ENCODE results near the gene ZNF365.

The ZNF365 gene

GRCh38 chr10:62422068-62422590 is 48.0 kb downstream of the ZNF365 start:
- H3K79me2 ChIP-seq: no peaks in the 10 kb centered on the region
- H3K4me1 ChIP-seq: no peaks in the 10 kb centered on the region
- H3K27ac ChIP-seq: no peak overlapping the region
- no peak overlapping the region for H2AFZ ChIP-seq
- no peak overlapping the region for H3K4me2 ChIP-seq (ENCODE audit: low read length)
- H3K27me3 ChIP-seq (ENCODE audit: control insufficient read depth, insufficient read depth, low read length): no peaks in the 10 kb centered on the region
- no peaks in the 10 kb centered on the region for H3K9me3 ChIP-seq (ENCODE audit: control insufficient read depth, low read length)
- TF ChIP-seq, protein P1, sequence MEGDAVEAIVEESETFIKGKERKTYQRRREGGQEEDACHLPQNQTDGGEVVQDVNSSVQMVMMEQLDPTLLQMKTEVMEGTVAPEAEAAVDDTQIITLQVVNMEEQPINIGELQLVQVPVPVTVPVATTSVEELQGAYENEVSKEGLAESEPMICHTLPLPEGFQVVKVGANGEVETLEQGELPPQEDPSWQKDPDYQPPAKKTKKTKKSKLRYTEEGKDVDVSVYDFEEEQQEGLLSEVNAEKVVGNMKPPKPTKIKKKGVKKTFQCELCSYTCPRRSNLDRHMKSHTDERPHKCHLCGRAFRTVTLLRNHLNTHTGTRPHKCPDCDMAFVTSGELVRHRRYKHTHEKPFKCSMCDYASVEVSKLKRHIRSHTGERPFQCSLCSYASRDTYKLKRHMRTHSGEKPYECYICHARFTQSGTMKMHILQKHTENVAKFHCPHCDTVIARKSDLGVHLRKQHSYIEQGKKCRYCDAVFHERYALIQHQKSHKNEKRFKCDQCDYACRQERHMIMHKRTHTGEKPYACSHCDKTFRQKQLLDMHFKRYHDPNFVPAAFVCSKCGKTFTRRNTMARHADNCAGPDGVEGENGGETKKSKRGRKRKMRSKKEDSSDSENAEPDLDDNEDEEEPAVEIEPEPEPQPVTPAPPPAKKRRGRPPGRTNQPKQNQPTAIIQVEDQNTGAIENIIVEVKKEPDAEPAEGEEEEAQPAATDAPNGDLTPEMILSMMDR (IDR thresholded peaks at IDR 0.05): no peak
- H3K9ac ChIP-seq: no peak overlapping the region
- H3K36me3 ChIP-seq (ENCODE audit: control insufficient read depth, insufficient read depth, low read length): no peaks in the 10 kb centered on the region
- H3K4me3 ChIP-seq (ENCODE audit: low read depth, low read length): no peak overlapping the region

DNA sequence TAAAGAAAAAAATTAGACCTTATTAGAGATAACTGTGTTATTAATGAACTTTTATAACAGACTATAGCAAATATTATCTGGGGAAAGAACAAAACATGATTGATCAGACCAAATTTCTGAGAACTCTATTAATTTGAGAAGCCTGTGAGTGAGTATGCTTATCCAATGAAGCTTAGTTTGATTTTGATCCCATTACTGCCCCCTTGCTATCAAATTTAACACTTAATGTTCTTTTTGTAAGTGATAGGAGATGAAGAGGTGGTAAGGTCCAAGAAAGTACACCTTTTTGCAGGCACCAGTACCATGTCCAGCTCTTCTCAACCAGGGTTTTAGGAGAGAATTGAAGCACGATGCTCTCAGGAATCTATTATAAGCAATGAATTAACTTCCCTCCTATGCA is 49.9 kb downstream of the ZNF365 start:
- TF ChIP-seq, protein P1 (IDR thresholded peaks at IDR 0.05): no peak

GRCh38 chr10:62426086-62426485 is 51.9 kb downstream of the ZNF365 start:
- H3K4me2 ChIP-seq (ENCODE audit: low read length): no peak overlapping the region
- H3K36me3 ChIP-seq (ENCODE audit: control insufficient read depth, insufficient read depth, low read length): no peaks in the 10 kb centered on the region
- H3K4me1 ChIP-seq: no peaks in the 10 kb centered on the region
- H3K9ac ChIP-seq: no peak overlapping the region
- H3K27ac ChIP-seq: no peak overlapping the region
- H2AFZ ChIP-seq: no peak overlapping the region
- H3K27me3 ChIP-seq (ENCODE audit: control insufficient read depth, insufficient read depth, low read length): no peaks in the 10 kb centered on the region
- TF ChIP-seq, protein P1 (IDR thresholded peaks at IDR 0.05): no peak
- no peak overlapping the region for H3K4me3 ChIP-seq (ENCODE audit: low read depth, low read length)
- H3K9me3 ChIP-seq (ENCODE audit: control insufficient read depth, low read length): no peaks in the 10 kb centered on the region
- H3K79me2 ChIP-seq: no peaks in the 10 kb centered on the region

More for the DNA sequence above, 49.9 kb downstream of the ZNF365 start:
- H2AFZ ChIP-seq: no peak overlapping the region
- H3K4me1 ChIP-seq: no peaks in the 10 kb centered on the region
- no peak overlapping the region for H3K27ac ChIP-seq
- no peaks in the 10 kb centered on the region for H3K36me3 ChIP-seq (ENCODE audit: control insufficient read depth, insufficient read depth, low read length)
- no peaks in the 10 kb centered on the region for H3K9me3 ChIP-seq (ENCODE audit: control insufficient read depth, low read length)
- H3K4me2 ChIP-seq (ENCODE audit: low read length): no peak overlapping the region
- H3K4me3 ChIP-seq (ENCODE audit: low read depth, low read length): no peak overlapping the region
- no peaks in the 10 kb centered on the region for H3K27me3 ChIP-seq (ENCODE audit: control insufficient read depth, insufficient read depth, low read length)
- H3K9ac ChIP-seq: no peak overlapping the region
- H3K79me2 ChIP-seq: no peaks in the 10 kb centered on the region

- H3K79me2 ChIP-seq: no peaks in the 10 kb centered on the region
- H3K27me3 ChIP-seq (ENCODE audit: control insufficient read depth, insufficient read depth, low read length): no peaks in the 10 kb centered on the region
- H3K9me3 ChIP-seq (ENCODE audit: control insufficient read depth, low read length): no peaks in the 10 kb centered on the region
- no peak overlapping the region for H3K27ac ChIP-seq
- H2AFZ ChIP-seq: no peak overlapping the region
- no peak overlapping the region for H3K4me3 ChIP-seq (ENCODE audit: low read depth, low read length)
- TF ChIP-seq, protein P1 (IDR thresholded peaks at IDR 0.05): no peak
- H3K4me2 ChIP-seq (ENCODE audit: low read length): no peak overlapping the region
- H3K9ac ChIP-seq: no peak overlapping the region
- no peaks in the 10 kb centered on the region for H3K4me1 ChIP-seq
- H3K36me3 ChIP-seq (ENCODE audit: control insufficient read depth, insufficient read depth, low read length): no peaks in the 10 kb centered on the region
Measured at GRCh38 chr10:62426600-62426999, 52.4 kb downstream of the ZNF365 start.

DNA sequence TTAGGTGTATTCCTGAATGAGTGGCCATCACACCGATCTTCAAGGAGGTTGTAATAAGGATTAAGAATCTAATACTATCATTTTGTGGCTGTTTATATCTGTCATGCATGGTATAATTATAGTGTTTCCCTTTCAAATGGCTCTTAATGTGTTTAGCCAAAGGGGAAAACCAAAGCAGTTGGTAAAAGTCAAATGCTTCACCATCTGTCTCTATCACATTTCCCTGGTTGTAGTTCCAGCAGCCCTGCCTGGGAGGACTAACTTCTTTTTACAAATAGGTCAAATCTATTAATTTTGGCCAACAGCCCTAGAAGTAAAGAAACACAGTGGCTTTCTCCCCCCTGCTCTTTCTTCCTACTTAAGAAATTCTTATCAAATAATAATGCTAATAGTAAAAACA is 56.7 kb downstream of the ZNF365 start:
- H3K4me3 ChIP-seq (ENCODE audit: low read depth, low read length): no peak overlapping the region
- H3K27me3 ChIP-seq (ENCODE audit: control insufficient read depth, insufficient read depth, low read length): no peaks in the 10 kb centered on the region
- H3K9ac ChIP-seq: no peak overlapping the region
- no peaks in the 10 kb centered on the region for H3K79me2 ChIP-seq
- no peak overlapping the region for H3K27ac ChIP-seq
- no peak overlapping the region for H2AFZ ChIP-seq
- no peak overlapping the region for H3K4me2 ChIP-seq (ENCODE audit: low read length)
- H3K36me3 ChIP-seq (ENCODE audit: control insufficient read depth, insufficient read depth, low read length): no peaks in the 10 kb centered on the region
- TF ChIP-seq, protein P1 (IDR thresholded peaks at IDR 0.05): no peak
- no peaks in the 10 kb centered on the region for H3K4me1 ChIP-seq
- no peaks in the 10 kb centered on the region for H3K9me3 ChIP-seq (ENCODE audit: control insufficient read depth, low read length)
